HG02970 (cell line): ENCODE measurements around the gene MICB.
A peak's percentile ranks its signal among the peaks of the same experiment; 100 is the strongest.
"Not testable (repeated sequence)": the region's sequence is repeated elsewhere in the genome, so short reads cannot be mapped to it uniquely, and the experiment has no call there.

Experiments
- ATAC-seq: cut with Tn5 transposase; IDR thresholded peaks from one replicate; pipeline ENCODE4 v1.9.1; 2021; ENCODE audit warnings: mild to moderate bottlenecking, moderate library complexity, moderate number of reproducible peaks; ENCODE audit not compliant: unreplicated experiment, low FRiP score

The MICB gene

DNA sequence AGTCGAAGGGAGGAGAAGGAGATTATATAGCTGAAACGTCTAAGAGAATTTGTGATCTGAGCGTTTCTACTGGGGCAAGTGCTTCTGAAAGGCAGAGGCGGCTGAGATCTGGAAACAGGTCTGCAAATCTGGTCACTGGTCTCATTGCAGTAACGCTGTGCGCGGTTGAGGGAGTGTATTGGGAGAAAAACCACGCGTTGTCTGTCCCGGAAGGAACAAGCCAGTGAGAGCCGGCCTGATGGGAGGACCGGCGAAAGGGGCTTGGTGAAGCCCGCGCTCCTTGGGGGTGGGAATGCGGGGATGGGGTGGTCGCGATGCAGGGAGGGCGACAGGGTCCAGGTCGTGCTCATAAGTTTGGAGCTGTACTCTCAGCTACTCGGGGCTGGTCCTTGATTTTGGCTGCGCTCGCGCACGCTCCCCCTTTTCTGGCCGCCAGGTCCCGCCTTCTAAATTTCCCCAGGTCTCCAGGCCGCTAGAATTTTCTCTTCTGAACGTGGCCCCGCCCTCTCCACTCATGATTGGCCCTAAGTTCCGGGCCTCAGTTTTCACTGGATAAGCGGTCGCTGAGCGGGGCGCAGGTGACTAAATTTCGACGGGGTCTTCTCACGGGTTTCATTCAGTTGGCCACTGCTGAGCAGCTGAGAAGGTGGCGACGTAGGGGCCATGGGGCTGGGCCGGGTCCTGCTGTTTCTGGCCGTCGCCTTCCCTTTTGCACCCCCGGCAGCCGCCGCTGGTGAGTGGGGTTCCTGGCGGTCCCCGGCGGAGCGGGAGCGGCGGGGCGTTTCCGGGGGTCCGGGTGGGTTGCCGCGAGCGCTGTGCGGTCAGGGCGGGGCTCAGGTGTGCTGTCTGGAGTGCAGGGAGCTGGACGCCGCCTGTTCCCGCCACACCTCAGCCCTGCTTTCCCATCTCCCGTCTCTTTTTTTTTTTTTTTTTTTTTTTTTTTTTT, at the start of gene MICB:
Gene MICB, plus strand, starts transcription at position 615 of the 946 bp plus-strand sequence. Its CDS starts 49 bp downstream, at position 664.
- ATAC-seq, result peak; percentile 58

- ATAC-seq, result no peak
Observed at GRCh38 chr6:31450751-31451150, 47.2 kb upstream of the MICB start.

- no peak for ATAC-seq
Observed at GRCh38 chr6:31452859-31453258, 45.1 kb upstream of the MICB start.

- no peak for ATAC-seq
Observed at GRCh38 chr6:31453259-31453658, 44.7 kb upstream of the MICB start.

DNA sequence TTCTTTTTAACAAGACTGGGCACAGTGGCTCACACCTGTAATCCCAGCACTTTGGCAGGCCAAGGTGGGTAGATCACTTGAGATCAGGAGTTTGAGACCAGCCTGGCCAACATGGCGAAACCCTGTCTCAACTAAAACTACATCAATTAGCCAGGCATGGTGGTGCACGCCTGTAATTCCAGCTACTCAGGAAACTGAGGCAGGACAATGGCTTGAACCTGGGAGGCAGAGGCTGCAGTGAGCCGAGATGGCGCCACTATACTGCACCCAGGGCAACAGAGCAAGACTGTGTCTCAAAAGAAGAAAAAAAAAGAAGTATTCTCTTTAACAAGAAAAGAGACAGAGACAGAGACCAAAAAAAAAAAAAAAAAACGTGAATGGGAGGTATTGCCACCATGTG, 38.1 kb upstream of the MICB start:
- ATAC-seq, result not testable (repeated sequence)

DNA sequence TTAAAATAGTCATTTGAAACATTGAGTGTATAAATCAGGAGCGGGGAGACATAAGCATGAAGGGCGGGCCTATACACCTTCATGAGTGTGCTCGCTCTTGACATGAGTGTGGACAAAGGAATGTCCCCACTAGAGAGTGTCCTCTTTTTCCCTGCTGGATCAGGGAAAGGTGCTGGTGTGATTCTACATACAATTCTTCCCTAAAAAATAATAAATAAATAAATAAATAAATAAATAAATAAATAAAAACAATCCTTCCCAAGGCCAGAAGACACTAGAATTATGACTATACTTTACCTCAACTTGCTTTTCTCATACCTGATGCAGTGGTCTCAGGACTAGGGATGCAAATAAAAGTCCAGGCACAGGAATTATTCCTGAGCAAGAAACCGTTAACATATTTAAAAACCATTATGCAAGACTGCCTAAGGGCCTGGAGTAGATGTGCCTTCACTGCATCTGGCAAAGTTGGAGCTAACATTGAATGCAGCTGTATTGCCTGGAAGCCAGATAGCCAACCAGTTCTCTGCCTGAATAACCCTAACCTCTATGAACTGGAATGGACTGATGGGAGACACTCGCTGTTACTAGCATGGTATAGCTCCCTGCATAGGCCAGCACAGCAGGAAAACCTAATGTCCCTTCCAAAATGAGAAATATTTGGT, 37.5 kb upstream of the MICB start:
- ATAC-seq, result no peak

- no peak for ATAC-seq
Observed at GRCh38 chr6:31462026-31462963, 35.6 kb upstream of the MICB start.

- peak; percentile 83 for ATAC-seq
Observed at GRCh38 chr6:31462964-31463870, 34.7 kb upstream of the MICB start.

DNA sequence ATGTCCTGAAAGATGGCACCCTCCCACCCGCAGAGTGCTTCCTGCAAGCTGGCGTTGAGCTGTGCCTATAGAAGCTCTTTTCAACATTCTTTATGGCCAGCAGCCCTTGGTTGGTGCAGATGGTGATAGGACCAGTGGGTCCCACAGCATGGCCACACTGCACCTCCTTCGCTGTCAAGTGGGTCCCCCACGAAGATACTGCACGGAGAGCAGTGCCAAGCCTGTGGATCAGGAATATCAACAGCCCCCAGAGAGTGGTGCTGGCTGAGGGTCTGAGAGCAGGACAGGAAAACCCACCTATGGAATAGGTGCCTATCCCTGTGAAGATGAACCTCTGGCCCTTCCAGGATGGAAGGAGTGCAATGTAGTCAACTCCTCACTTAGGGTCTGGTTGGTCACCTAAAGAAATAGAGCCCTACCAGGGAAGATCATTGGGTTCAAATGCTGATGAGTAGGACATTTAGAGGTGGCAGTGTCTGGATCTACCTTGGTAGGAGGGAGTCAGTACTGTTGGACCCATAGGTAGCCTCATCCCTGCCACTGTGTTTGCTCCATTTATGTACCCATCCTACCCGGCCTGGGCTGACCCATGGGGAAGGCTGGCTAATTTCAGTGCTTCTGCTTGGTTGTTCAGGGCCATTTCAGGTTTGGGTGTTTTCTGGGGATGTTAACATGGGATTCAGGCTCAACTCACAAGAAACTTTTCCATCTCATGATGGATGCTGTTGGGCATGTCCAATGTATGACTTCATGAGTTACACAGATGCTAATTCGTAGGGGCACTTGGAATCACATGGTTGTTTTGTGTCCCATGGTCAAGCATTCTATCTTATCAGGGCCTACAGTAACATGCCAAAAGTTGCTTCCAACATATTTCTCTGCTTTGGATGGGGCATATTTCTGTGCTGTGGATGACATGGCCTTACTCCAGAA, 33.4 kb upstream of the MICB start:
- ATAC-seq, result no peak

DNA sequence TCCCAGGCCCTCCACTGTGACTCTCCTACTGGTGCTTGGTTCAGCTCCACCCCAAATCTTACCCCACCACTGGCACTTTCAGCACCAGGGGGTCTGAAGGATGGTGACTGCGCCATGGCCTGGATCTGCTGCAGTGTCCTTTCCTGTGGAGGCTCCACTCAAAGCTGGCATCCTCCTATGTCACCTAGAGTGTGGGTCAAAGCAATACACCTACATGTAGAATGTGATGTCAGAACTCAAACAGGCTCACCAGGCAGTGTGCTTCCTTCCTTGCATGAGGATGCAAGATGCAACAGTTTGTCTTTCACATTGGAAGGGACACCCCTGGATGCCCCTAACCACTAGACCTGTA, 32.8 kb upstream of the MICB start:
- no peak for ATAC-seq

DNA sequence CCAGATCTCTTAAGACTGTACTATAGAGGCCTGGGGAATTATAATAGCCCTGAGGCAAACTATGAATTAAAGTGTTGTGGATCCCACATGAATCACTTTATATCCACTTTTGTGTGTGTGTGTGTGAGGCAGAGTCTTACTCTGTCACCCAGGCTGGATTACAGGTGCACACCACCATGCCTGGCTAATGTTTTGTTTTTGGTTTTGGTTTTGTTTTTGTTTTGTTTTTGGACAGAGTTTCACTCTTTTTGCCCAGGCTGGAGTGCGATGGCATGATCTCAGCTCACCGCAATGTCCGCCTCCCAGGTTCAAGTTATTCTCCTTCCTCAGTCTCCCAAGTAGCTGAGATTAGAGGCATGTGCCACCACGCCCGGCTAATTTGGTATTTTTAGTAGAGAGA, 32.2 kb upstream of the MICB start:
- ATAC-seq, result no peak

DNA sequence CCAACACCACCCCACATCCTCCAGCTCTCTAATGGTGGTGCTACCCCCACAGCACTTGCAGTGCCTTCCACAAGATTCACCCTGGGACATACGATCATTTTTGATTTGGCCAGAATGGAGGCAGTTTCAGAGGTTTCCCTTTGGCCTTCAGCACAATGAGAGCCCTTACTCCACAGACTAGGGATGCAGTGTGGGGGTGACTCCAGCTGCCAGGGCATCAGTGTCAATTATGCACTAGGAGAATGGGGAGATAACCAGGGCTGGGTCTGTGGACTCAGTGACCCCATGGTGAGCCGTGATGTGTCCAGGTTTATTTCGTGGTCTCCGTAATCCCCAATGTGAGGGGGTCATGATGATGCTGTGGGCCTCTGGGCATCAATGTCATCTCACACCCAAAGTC, 31.5 kb upstream of the MICB start:
- ATAC-seq, result no peak

DNA sequence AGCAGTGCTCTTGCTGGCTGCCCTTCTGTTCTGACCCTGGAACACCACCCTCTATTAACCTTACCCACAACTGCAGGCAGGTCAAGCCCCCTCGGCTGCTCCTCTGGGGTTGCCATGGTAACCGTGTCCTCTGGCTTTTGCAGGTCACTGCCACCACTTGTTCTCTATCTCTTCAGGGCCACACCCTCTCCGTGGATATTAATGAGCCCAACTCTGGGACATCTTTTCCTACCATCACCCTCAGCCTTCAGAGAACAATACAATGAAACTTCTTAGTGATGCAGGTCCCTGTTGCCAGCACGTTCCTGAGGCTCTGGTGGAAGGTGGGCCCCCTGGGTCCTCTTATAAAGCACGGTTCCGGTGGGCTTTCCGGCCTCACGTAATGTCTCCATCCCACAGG, 30.8 kb upstream of the MICB start:
- no peak for ATAC-seq

DNA sequence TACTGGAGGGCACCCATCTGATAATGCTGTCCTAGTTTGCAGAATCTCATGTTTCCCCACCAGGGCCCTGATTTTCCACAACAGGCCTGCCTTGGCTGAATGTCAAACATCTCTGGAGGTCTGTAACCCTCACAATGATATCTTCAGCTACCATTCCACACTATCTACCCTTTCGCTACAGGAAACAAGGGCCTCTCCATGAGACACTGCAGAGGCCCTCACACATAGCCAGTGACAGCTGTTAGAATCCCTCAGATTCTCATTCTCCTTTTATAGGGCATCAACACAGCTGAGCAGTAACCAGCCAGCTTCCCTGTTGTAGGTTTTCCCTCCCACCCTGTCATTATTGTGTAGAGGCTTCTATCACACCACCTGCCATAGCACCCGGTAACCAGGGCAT, 29.6 kb upstream of the MICB start:
- ATAC-seq, result no peak

- ATAC-seq, result no peak
Observed at GRCh38 chr6:31470801-31471200, 27.1 kb upstream of the MICB start.

GRCh38 chr6:31471711-31472110, 26.2 kb upstream of the MICB start:
- no peak for ATAC-seq

DNA sequence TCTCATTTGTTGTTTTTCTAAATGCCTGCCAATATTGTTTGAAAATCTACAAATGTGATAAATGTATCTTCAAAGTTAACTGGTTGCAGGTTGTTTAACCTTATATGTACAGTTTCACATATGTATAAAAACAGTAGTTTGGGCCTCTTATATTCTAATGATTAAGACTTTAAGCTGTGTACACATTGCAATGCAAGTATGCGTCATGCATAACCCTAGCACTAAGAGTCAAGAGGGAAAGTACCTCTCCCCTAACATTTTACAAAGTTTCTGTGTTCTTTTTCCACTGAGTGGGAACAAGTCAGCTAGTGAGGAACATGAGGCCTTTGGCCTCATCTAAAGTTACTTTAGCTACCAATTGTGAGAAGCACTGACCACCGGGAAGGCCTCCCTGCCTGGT, 25.7 kb upstream of the MICB start:
- ATAC-seq, result no peak

- ATAC-seq, result no peak
Observed at GRCh38 chr6:31473244-31473643, 24.7 kb upstream of the MICB start.
